IMR-90 (cell line): ENCODE data around the gene MYO1D. TPM values are rescaled to one million over a fixed set of nuclear protein-coding genes. Genes with fewer than 3 reads are reported as not detected.

ENCODE experiments used
- ATAC-seq: fragments of 200-7000 bp; cut with Tn5 transposase; 2 replicates; pipeline ENCODE4 v1.9.1; 2020; ENCODE audit warnings: low read depth, mild to moderate bottlenecking, moderate library complexity
- BruUV-seq: library from RNA; stranded (reverse); fragments of 400-500 nt; replicated peaks from 2 replicates; lab custom pipeline; 2021; lab: Mats Ljungman, UMichigan
- CTCF ChIA-PET: fragments of 300-600 bp; formaldehyde crosslinking; extraction: SDS; loops from one replicate; lab custom pipeline; 2021; ENCODE audit warnings: antibody characterized with exemption; lab: Yijun Ruan, JAX
- POLR2A ChIA-PET: fragments of 300-600 bp; sonication (Branson Sonifier 250); formaldehyde crosslinking; loops from one replicate; lab custom pipeline; 2022; ENCODE audit warnings: antibody characterized with exemption; ENCODE audit not compliant: unreplicated experiment; lab: Charles Lee
- DNase-seq: peaks from one replicate; pipeline ENCODE4 v3.0.0; 2013
- H2AFZ ChIP-seq: replicated peaks from 2 replicates; pipeline ENCODE3; 2013; ENCODE audit warnings: low read length, mild to moderate bottlenecking; ENCODE audit not compliant: poor library complexity
- H2AK5ac ChIP-seq: 2 replicates; pipeline ENCODE4 v1.6.1; 2013; ENCODE audit warnings: low read depth, low read length, inconsistent platforms
- H2AK9ac ChIP-seq: replicated peaks from 2 replicates; pipeline ENCODE3; 2013; ENCODE audit warnings: mild to moderate bottlenecking, low read depth, low read length, moderate library complexity; ENCODE audit not compliant: poor library complexity
- H2BK120ac ChIP-seq: 2 replicates; pipeline ENCODE4 v1.6.1; 2013; ENCODE audit warnings: low read depth, low read length, inconsistent platforms
- H2BK15ac ChIP-seq: 3 replicates; pipeline ENCODE4 v1.6.1; 2013; ENCODE audit warnings: low read depth, low read length, inconsistent platforms
- H2BK20ac ChIP-seq: 2 replicates; pipeline ENCODE4 v1.6.1; 2013; ENCODE audit warnings: low read depth, mild to moderate bottlenecking, inconsistent platforms, low read length, moderate library complexity
- H2BK5ac ChIP-seq: 2 replicates; pipeline ENCODE4 v1.6.1; 2013; ENCODE audit warnings: mild to moderate bottlenecking, low read depth, low read length, inconsistent platforms; ENCODE audit not compliant: poor library complexity, severe bottlenecking
- H3K14ac ChIP-seq: replicated peaks from 2 replicates; pipeline ENCODE4 v1.6.1; 2013; ENCODE audit warnings: low read depth, low read length, inconsistent platforms
- H3K18ac ChIP-seq: 2 replicates; pipeline ENCODE4 v1.6.1; 2013; ENCODE audit warnings: low read depth, low read length, control low read depth
- H3K23ac ChIP-seq: 2 replicates; pipeline ENCODE4 v1.6.1; 2013; ENCODE audit warnings: low read depth, low read length, inconsistent platforms
- H3K27ac ChIP-seq: 2 replicates; pipeline ENCODE4 v1.5.1; 2013; ENCODE audit warnings: mild to moderate bottlenecking, control low read depth, low read length; ENCODE audit not compliant: insufficient read depth
- H3K27me3 ChIP-seq: 2 replicates; pipeline ENCODE4 v1.6.1; 2013; ENCODE audit warnings: low read length; ENCODE audit not compliant: control insufficient read depth, insufficient read depth
- H3K36me3 ChIP-seq: 2 replicates; pipeline ENCODE4 v1.6.1; 2013; ENCODE audit warnings: low read length, mixed read lengths; ENCODE audit not compliant: control insufficient read depth, insufficient read depth
- H3K4ac ChIP-seq: 2 replicates; pipeline ENCODE4 v1.6.1; 2013; ENCODE audit warnings: low read depth, low read length, inconsistent platforms
- H3K4me1 ChIP-seq: 2 replicates; pipeline ENCODE4 v1.6.1; 2013; ENCODE audit warnings: low read length, mixed read lengths; ENCODE audit not compliant: control insufficient read depth, insufficient read depth
- H3K4me2 ChIP-seq: 2 replicates; pipeline ENCODE4 v1.6.1; 2013; ENCODE audit warnings: low read depth, mild to moderate bottlenecking, control low read depth, low read length, moderate library complexity
- H3K4me3 ChIP-seq: 2 replicates; pipeline ENCODE4 v1.5.1; 2013; ENCODE audit warnings: low read depth, mild to moderate bottlenecking, control low read depth, low read length, moderate library complexity; ENCODE audit not compliant: insufficient read depth
- H3K56ac ChIP-seq: 2 replicates; pipeline ENCODE4 v1.6.1; 2013; ENCODE audit warnings: low read length, inconsistent platforms; ENCODE audit not compliant: insufficient read depth; ENCODE audit errors: extremely low read depth
- H3K79me1 ChIP-seq, 2 experiments: 2 replicates each; pipeline ENCODE4 v1.6.1; 2013; ENCODE audit warnings: low read length in 2 of 2, inconsistent platforms in 1 of 2, low read depth in 1 of 2
- H3K9ac ChIP-seq: 2 replicates; pipeline ENCODE4 v1.6.1; 2013; ENCODE audit warnings: low read depth, low read length, control low read depth
- H3K9me1 ChIP-seq: 2 replicates; pipeline ENCODE4 v1.6.1; 2013; ENCODE audit warnings: low read length, inconsistent platforms; ENCODE audit not compliant: insufficient read depth
- H3K9me3 ChIP-seq: 2 replicates; pipeline ENCODE4 v1.6.1; 2013; ENCODE audit warnings: low read length; ENCODE audit not compliant: control insufficient read depth, insufficient read depth
- H4K20me1 ChIP-seq: 2 replicates; pipeline ENCODE4 v1.6.1; 2013; ENCODE audit warnings: low read length, inconsistent platforms; ENCODE audit not compliant: insufficient read depth
- H4K5ac ChIP-seq: 2 replicates; pipeline ENCODE4 v1.6.1; 2013; ENCODE audit warnings: mild to moderate bottlenecking, low read depth, low read length, control low read depth
- H4K8ac ChIP-seq, 2 experiments: 2 replicates each; pipeline ENCODE4 v1.6.1; 2013; ENCODE audit warnings: low read depth in 2 of 2, low read length in 2 of 2, control low read depth in 1 of 2, inconsistent platforms in 1 of 2
- H4K91ac ChIP-seq: 2 replicates; pipeline ENCODE4 v1.6.1; 2013; ENCODE audit warnings: low read depth, low read length, inconsistent platforms; ENCODE audit not compliant: insufficient read depth
- BHLHE40 ChIP-seq: fragments of 150-350 bp; IDR thresholded peaks from 2 replicates; pipeline ENCODE4 v1.6.1; 2016; ENCODE audit warnings: mild to moderate bottlenecking, low read depth, low read length
- CEBPB ChIP-seq: IDR thresholded peaks from 2 replicates; pipeline ENCODE4 v1.6.1; 2012; ENCODE audit warnings: low read depth, low read length, improper control_type of control experiment
- MAFK ChIP-seq: IDR thresholded peaks from 2 replicates; pipeline ENCODE4 v1.6.1; 2012; ENCODE audit warnings: low read depth, low read length, improper control_type of control experiment
- MXI1 ChIP-seq: IDR thresholded peaks from 2 replicates; pipeline ENCODE4 v1.6.1; 2012; ENCODE audit warnings: low read depth, mild to moderate bottlenecking, low read length, moderate library complexity, borderline replicate concordance
- NFE2L2 ChIP-seq: fragments of 150-350 bp; IDR thresholded peaks from 2 replicates; pipeline ENCODE4 v1.6.1; 2016; ENCODE audit warnings: low read depth, mild to moderate bottlenecking, low read length
- POLR2A ChIP-seq: IDR thresholded peaks from 2 replicates; pipeline ENCODE4 v1.6.1; 2012; ENCODE audit warnings: mild to moderate bottlenecking, low read depth, low read length
- WGBS, 2 experiments: methylation state at CpG; one replicate each; pipeline versions ENCODE4 v1.1.5 to v1.1.7; 2013; ENCODE audit warnings: missing lambda C conversion rate in 2 of 2; ENCODE audit not compliant: insufficient read length in 1 of 2; ENCODE audit errors: extremely low coverage in 2 of 2; 5-methylcytosine and 5-hydroxymethylcytosine counted together
- dilution Hi-C: fragments of 300-500 bp; cut with HindIII; formaldehyde crosslinking; loops from one replicate; pipeline ENCODE4 v1.14.3; 2018; ENCODE audit warnings: low sequenced_read_pairs; ENCODE audit not compliant: unreplicated experiment
- in situ Hi-C: fragments of 300-500 bp; cut with MboI; formaldehyde crosslinking; loops from 3 replicates; pipeline ENCODE4 v1.14.3; 2019; ENCODE audit warnings: low sequenced_read_pairs, inconsistent platforms, mixed read lengths
- intact Hi-C: fragments of 100-400 bp; cut with micrococcal nuclease; formaldehyde crosslinking; loops from 2 replicates; pipeline ENCODE4 v1.10.0; 2022
- polyA plus RNA-seq, 3 experiments: library from polyadenylated mRNA; depleted of rRNA; stranded (reverse); fragments of >200 nt; gene quantifications; 2 replicates each; pipeline ENCODE4 v1.2.3, GENCODE V29; 2012; ENCODE audit warnings: low replicate concordance in 1 of 3
- total RNA-seq: library from RNA; depleted of rRNA; stranded (reverse); fragments of >200 nt; gene quantifications from 2 replicates; pipeline ENCODE4 v1.2.3, GENCODE V29; 2012
- TF ChIP-seq, protein P1 (sequence below): conservative IDR thresholded peaks from 2 replicates; pipeline ENCODE4 v1.5.1; 2012; ENCODE audit warnings: mild to moderate bottlenecking, low read depth, low read length, improper control_type of control experiment

MYO1D gene
- total and polyA plus RNA-seq, 2 of the 4 experiments (the other 2 are of a cell fraction): 0.63 to 0.90 TPM

- no peak overlapping the region for H3K23ac ChIP-seq
- H3K79me1 ChIP-seq: no peaks in the 10 kb centered on the region
- H3K27ac ChIP-seq: no peak overlapping the region
- in situ Hi-C loops (no loop called here), dilution Hi-C loops (no loop called here), intact Hi-C loops (no loop called here)
- no peak overlapping the region for H2AK9ac ChIP-seq
- H2AFZ ChIP-seq: no peak overlapping the region
- H4K5ac ChIP-seq: no peak overlapping the region
- H3K27me3 ChIP-seq: no peaks in the 10 kb centered on the region
- H3K56ac ChIP-seq: no peak overlapping the region
- no TSS peak for BruUV-seq
- POLR2A ChIA-PET: no interaction called here
- H3K14ac ChIP-seq: no peak overlapping the region
- no peak overlapping the region for H4K91ac ChIP-seq
- H3K18ac ChIP-seq: no peak overlapping the region
- H3K4me3 ChIP-seq: no peak overlapping the region
- H3K4me2 ChIP-seq: no peak overlapping the region
- H3K9me1 ChIP-seq: no peaks in the 10 kb centered on the region
- TF ChIP-seq NFE2L2 (no peak), CEBPB (no peak), MAFK (no peak), MXI1 (no peak), BHLHE40 (no peak), POLR2A (no peak)
- TF ChIP-seq, protein P1, sequence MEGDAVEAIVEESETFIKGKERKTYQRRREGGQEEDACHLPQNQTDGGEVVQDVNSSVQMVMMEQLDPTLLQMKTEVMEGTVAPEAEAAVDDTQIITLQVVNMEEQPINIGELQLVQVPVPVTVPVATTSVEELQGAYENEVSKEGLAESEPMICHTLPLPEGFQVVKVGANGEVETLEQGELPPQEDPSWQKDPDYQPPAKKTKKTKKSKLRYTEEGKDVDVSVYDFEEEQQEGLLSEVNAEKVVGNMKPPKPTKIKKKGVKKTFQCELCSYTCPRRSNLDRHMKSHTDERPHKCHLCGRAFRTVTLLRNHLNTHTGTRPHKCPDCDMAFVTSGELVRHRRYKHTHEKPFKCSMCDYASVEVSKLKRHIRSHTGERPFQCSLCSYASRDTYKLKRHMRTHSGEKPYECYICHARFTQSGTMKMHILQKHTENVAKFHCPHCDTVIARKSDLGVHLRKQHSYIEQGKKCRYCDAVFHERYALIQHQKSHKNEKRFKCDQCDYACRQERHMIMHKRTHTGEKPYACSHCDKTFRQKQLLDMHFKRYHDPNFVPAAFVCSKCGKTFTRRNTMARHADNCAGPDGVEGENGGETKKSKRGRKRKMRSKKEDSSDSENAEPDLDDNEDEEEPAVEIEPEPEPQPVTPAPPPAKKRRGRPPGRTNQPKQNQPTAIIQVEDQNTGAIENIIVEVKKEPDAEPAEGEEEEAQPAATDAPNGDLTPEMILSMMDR: no peak
- no peaks in the 10 kb centered on the region for H3K9me3 ChIP-seq
- no peaks in the 10 kb centered on the region for H3K4me1 ChIP-seq
- H4K8ac ChIP-seq: no peak overlapping the region
- no peak for ATAC-seq
- H3K36me3 ChIP-seq: no peaks in the 10 kb centered on the region
- no peak overlapping the region for H2BK20ac ChIP-seq
- WGBS, 2 experiments: no CpG with 5 or more reads among the region's 1 CpG
- H4K20me1 ChIP-seq: no peaks in the 10 kb centered on the region
- H2BK5ac ChIP-seq: no peak overlapping the region
- DNase-seq: no peak
- CTCF ChIA-PET: interaction anchor here (0.6 kb wide), 1 partner anchor 15 kb away, joined by 3 read pairs; no protein-coding TSS in a partner anchor
- H2BK15ac ChIP-seq: no peak overlapping the region
- no peak overlapping the region for H3K4ac ChIP-seq
- H3K9ac ChIP-seq: no peak overlapping the region
- H2AK5ac ChIP-seq: no peak overlapping the region
- H2BK120ac ChIP-seq: no peak overlapping the region
Measured at GRCh38 chr17:32725697-32726096, 151.2 kb downstream of the MYO1D start.
